ENCODE measurements around the gene PRKACB. TPM values are rescaled to one million over a fixed set of nuclear protein-coding genes. Genes with fewer than 3 reads are reported as not detected.
A peak's percentile ranks its signal among the peaks of the same experiment; 100 is the strongest.

PRKACB gene
- total RNA-seq, 1 experiment from 2014 or later: 135 TPM

GRCh38 chr1:84253036-84253435, 109.0 kb downstream of the PRKACB start:
- DNase-seq (ENCODE audit: low read depth, low spot score) (no peak), ATAC-seq (0 out of 2 replicates have a peak, but pooled peaks have one; percentile 3)
- POLR2A ChIA-PET: interaction anchor here (0.9 to 2.1 kb wide), 7 partner anchors 13 to 109 kb away, joined by 3 to 11 read pairs (median 3); partner anchors contain the start of genes PRKACB and SAMD13
- no peak overlapping the region for H2AFZ ChIP-seq (ENCODE audit: low read depth, low read length, poor library complexity, severe bottlenecking)
- peaks cover 39 to 47% of the 10 kb centered on the region in 2 experiments for H3K4me1 ChIP-seq (ENCODE audit: control insufficient read depth in 1 of 2, insufficient read depth in 2 of 2, low read length in 2 of 2)
- intact Hi-C loops (cut with micrococcal nuclease): loop anchor here (5.0 kb wide), 2 partner anchors 44 to 111 kb away; partner anchors contain the start of gene PRKACB
- 0 out of 4 replicates have a peak, but pooled peaks cover 0 to 3% of the 10 kb centered on the region in 2 experiments for H3K36me3 ChIP-seq (ENCODE audit: control insufficient read depth in 1 of 2, insufficient read depth in 2 of 2, low read length in 2 of 2)
- no TSS peak for BruUV-seq (replicated peaks)
- H3K27ac ChIP-seq (ENCODE audit: low read depth, low read length): peak overlapping the region; percentile 74
- H3K9ac ChIP-seq (ENCODE audit: low read length): peak overlapping the region; percentile 46
- H3K4me3 ChIP-seq (replicated peaks in 1 of 2; ENCODE audit: low read depth in 1 of 2, low read length in 2 of 2): no peak overlapping the region
- H3K79me2 ChIP-seq (ENCODE audit: insufficient read depth, low read length): no peaks in the 10 kb centered on the region
- no peaks in the 10 kb centered on the region for H3K27me3 ChIP-seq (ENCODE audit: insufficient read depth, low read length)
- no peaks in the 10 kb centered on the region for H3K9me3 ChIP-seq (ENCODE audit: control insufficient read depth in 1 of 2, insufficient read depth in 1 of 2, low read depth in 1 of 2, low read length in 2 of 2)
- no peaks in the 10 kb centered on the region for H4K20me1 ChIP-seq (ENCODE audit: insufficient read depth)
- CTCF ChIA-PET: no interaction called here
- no peaks in the 10 kb centered on the region for H3K9me2 ChIP-seq (ENCODE audit: insufficient read depth)
- RAD21 ChIA-PET (ENCODE audit: low non-redundant PET in 1 of 2, low total read pairs in 2 of 2, uncharacterized antibody in 2 of 2, unreplicated experiment in 2 of 2): interaction anchor here in 1 of 2 experiments (0.9 kb wide), 1 partner anchor 181 kb away, joined by 3 read pairs; no protein-coding TSS in a partner anchor
- TF ChIP-seq EZH2 (IDR thresholded peaks at IDR 0.05): no peak
- no peak; the same call in 1 of the 2 replicates for TF ChIP-seq SP1 (IDR thresholded peaks at IDR 0.05; ENCODE audit: low read depth)
- no peak for TF ChIP-seq EZH2phosphoT487 (IDR thresholded peaks at IDR 0.05; ENCODE audit: borderline replicate concordance)
- no peak for TF ChIP-seq POLR2A (IDR thresholded peaks at IDR 0.05; ENCODE audit: borderline replicate concordance, extremely low read depth, insufficient read depth, insufficient read length)
- TF ChIP-seq CBX3 (IDR thresholded peaks at IDR 0.05; ENCODE audit: low read depth): 0 out of 2 replicates have a peak, but pooled peaks have one; percentile 25
- no peak for TF ChIP-seq ATF3 (IDR thresholded peaks at IDR 0.05)
- TF ChIP-seq RAD21 (IDR thresholded peaks at IDR 0.05; ENCODE audit: low read depth): no peak
- no peak for TF ChIP-seq ZNF274 (IDR thresholded peaks at IDR 0.05; ENCODE audit: low read depth, low read length)
- peak overlapping the region; percentile 67 for H3K4me2 ChIP-seq (ENCODE audit: low read length)

DNA sequence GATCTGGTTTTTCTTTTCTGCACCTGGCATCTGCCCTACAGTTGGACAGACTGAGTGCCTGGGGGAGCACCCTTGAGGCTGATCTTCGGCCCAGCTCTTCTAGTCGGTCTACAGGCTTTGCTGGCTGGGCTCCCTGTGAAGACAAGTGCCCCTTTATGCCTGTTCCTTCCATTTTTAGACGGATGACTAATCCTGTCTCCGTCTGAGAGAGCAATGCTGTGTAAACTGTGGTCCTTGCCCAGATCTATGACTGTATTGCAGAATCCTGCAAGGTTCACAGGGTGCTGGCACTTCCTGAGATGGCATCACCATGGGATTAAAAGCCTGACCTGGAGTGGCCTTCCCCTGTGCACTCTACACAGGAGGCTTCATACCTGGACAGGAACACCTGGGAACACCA, 109.8 kb downstream of the PRKACB start:
- no TSS peak for BruUV-seq (replicated peaks)
- H2AFZ ChIP-seq (ENCODE audit: low read depth, low read length, poor library complexity, severe bottlenecking): no peak overlapping the region
- H3K27ac ChIP-seq (ENCODE audit: low read depth, low read length): peak overlapping the region; percentile 74
- 0 out of 4 replicates have a peak, but pooled peaks cover 0 to 3% of the 10 kb centered on the region in 2 experiments for H3K36me3 ChIP-seq (ENCODE audit: control insufficient read depth in 1 of 2, insufficient read depth in 2 of 2, low read length in 2 of 2)
- H3K4me1 ChIP-seq (ENCODE audit: control insufficient read depth in 1 of 2, insufficient read depth in 2 of 2, low read length in 2 of 2): peaks cover 31 to 41% of the 10 kb centered on the region in 2 experiments
- no peaks in the 10 kb centered on the region for H3K9me3 ChIP-seq (ENCODE audit: control insufficient read depth in 1 of 2, insufficient read depth in 1 of 2, low read depth in 1 of 2, low read length in 2 of 2)
- POLR2A ChIA-PET: interaction anchor here (0.6 to 2.1 kb wide), 7 partner anchors 12 to 112 kb away, joined by 3 to 11 read pairs (median 3); partner anchors contain the start of gene SAMD13
- H3K9ac ChIP-seq (ENCODE audit: low read length): peak overlapping the region; percentile 46
- no peaks in the 10 kb centered on the region for H3K9me2 ChIP-seq (ENCODE audit: insufficient read depth)
- intact Hi-C loops (cut with micrococcal nuclease): loop anchor here (5.0 kb wide), 2 partner anchors 43 to 112 kb away; partner anchors contain the start of gene PRKACB
- H4K20me1 ChIP-seq (ENCODE audit: insufficient read depth): no peaks in the 10 kb centered on the region
- RAD21 ChIA-PET (ENCODE audit: low non-redundant PET in 1 of 2, low total read pairs in 2 of 2, uncharacterized antibody in 2 of 2, unreplicated experiment in 2 of 2): interaction anchor here in 1 of 2 experiments (0.9 kb wide), 1 partner anchor 180 kb away, joined by 3 read pairs; no protein-coding TSS in a partner anchor
- peak; percentile 96 for ATAC-seq
- no peaks in the 10 kb centered on the region for H3K79me2 ChIP-seq (ENCODE audit: insufficient read depth, low read length)
- CTCF ChIA-PET: interaction anchor here (0.6 kb wide), 1 partner anchor 181 kb away, joined by 3 read pairs; no protein-coding TSS in a partner anchor
- peak; percentile 98 for DNase-seq (ENCODE audit: low read depth, low spot score)
- H3K27me3 ChIP-seq (ENCODE audit: insufficient read depth, low read length): no peaks in the 10 kb centered on the region
- H3K4me2 ChIP-seq (ENCODE audit: low read length): peak overlapping the region; percentile 67
- H3K4me3 ChIP-seq (replicated peaks in 1 of 2; ENCODE audit: low read depth in 1 of 2, low read length in 2 of 2): 0 out of 4 replicates have a peak overlapping the region, but pooled peaks of 1 of the 2 experiments have one; percentile 5
- TF ChIP-seq, protein P1, sequence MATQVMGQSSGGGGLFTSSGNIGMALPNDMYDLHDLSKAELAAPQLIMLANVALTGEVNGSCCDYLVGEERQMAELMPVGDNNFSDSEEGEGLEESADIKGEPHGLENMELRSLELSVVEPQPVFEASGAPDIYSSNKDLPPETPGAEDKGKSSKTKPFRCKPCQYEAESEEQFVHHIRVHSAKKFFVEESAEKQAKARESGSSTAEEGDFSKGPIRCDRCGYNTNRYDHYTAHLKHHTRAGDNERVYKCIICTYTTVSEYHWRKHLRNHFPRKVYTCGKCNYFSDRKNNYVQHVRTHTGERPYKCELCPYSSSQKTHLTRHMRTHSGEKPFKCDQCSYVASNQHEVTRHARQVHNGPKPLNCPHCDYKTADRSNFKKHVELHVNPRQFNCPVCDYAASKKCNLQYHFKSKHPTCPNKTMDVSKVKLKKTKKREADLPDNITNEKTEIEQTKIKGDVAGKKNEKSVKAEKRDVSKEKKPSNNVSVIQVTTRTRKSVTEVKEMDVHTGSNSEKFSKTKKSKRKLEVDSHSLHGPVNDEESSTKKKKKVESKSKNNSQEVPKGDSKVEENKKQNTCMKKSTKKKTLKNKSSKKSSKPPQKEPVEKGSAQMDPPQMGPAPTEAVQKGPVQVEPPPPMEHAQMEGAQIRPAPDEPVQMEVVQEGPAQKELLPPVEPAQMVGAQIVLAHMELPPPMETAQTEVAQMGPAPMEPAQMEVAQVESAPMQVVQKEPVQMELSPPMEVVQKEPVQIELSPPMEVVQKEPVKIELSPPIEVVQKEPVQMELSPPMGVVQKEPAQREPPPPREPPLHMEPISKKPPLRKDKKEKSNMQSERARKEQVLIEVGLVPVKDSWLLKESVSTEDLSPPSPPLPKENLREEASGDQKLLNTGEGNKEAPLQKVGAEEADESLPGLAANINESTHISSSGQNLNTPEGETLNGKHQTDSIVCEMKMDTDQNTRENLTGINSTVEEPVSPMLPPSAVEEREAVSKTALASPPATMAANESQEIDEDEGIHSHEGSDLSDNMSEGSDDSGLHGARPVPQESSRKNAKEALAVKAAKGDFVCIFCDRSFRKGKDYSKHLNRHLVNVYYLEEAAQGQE (IDR thresholded peaks at IDR 0.05; ENCODE audit: low read depth): no peak
- TF ChIP-seq ELF1 (IDR thresholded peaks at IDR 0.05; ENCODE audit: borderline replicate concordance, low read depth) (no peak; the same call in 1 of the 2 replicates), ATF3 (IDR thresholded peaks at IDR 0.05) (peak; percentile 95), FOSL1 (IDR thresholded peaks at IDR 0.05; ENCODE audit: low read depth) (peak; percentile 94), ZBTB33 (IDR thresholded peaks at IDR 0.05; ENCODE audit: extremely low read depth, insufficient replicate concordance, low read length) (peak; percentile 27)

All from HCT116 (cell line).